ENCODE results near the gene TMPRSS6. TPM values are rescaled to one million over a fixed set of nuclear protein-coding genes. Genes with fewer than 3 reads are reported as not detected.

Gene TMPRSS6
- total and polyA plus RNA-seq, 2 experiments from 2014 or later: 0.05 TPM; not detected in 1

DNA sequence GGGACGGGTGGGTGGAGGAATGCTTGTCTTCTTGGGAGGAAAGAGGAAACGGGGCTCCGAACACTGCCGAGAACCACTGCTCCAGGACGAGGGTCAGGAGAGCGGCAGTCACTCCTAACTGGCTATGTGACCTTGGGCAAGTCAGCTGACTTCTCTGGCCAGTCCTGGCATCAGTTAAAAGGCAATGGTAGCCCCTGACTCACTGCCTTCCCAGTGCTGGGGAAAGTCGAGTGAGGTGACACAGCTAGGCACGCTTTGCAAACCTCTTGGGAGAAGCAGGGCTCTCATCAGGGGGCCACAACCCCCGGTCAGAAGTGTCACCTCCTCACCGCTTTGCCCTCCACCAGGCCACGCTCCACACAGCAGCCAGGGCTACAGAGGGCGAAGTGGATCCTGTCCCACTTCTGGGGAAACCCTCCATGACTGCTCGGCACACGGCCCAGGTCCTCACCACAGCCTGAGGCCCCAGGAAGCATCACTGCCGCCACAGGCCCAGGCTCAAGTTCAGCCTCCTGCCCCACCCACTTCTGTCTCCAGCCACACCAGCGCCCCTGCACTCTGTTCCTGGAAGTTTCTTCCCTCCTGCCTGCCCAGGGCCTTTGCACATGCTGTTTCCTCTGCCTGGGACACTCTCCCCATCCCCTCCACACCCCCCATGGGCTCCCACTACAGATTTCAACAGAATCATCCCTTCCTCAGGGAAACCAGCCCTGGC, 23.9 kb upstream of the TMPRSS6 start:
- Histone ChIP-seq H2AFZ (no peak overlapping the region), H3K4me1 (ENCODE audit: insufficient read depth) (no peaks in the 10 kb centered on the region), H3K36me3 (ENCODE audit: low read depth) (no peaks in the 10 kb centered on the region), H3K27ac (no peak overlapping the region), H3K79me2 (ENCODE audit: insufficient read depth) (no peaks in the 10 kb centered on the region), H4K20me1 (ENCODE audit: insufficient read depth) (no peaks in the 10 kb centered on the region), H3K9me3 (ENCODE audit: low read depth) (no peaks in the 10 kb centered on the region), H3K27me3 (replicated peaks; ENCODE audit: insufficient read depth) (no peaks in the 10 kb centered on the region; the same call in 1 of the 2 replicates), H3K9ac (no peak overlapping the region), H3K4me2 (ENCODE audit: unreplicated experiment) (no peak overlapping the region), H3F3A (ENCODE audit: insufficient read depth) (no peaks in the 10 kb centered on the region), H3K4me3 (no peak overlapping the region), H3K9me2 (ENCODE audit: insufficient read depth) (no peaks in the 10 kb centered on the region)
- no peak for TF ChIP-seq EZH2 (IDR thresholded peaks at IDR 0.05; ENCODE audit: insufficient read depth, poor library complexity, severe bottlenecking)
- no peak for TF ChIP-seq EZH2phosphoT487 (IDR thresholded peaks at IDR 0.05; ENCODE audit: insufficient read depth, low read depth)
- in situ Hi-C loops (cut with MboI): no loop called here
- no peak for DNase-seq
- WGBS, 2 experiments (ENCODE audit: low coverage in 1 of 2, low lambda C conversion rate in 2 of 2, missing lambda C conversion rate in 2 of 2): 73 to 85% methylated on average over 11 to 15 of the region's 16 CpGs

DNA sequence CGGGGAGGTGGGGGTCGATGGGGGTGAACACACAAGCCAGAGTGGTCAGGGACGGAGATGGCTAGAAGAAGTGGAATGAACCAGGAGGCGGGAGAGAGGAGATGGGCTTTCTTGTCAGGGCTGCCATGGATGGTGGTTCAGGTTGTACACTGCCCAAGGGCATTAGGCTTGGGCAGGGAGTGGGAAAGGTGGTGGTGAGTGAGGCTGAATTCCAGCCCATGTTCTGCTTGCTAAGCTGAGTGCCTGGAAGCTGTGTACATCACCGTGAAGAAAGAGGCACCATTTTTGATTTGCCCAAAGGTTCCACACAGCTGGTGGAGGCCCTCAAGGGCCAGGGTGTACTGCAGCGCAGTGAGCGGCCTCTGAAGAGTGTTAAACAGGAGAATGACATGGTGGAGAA, 23.3 kb upstream of the TMPRSS6 start:
- Histone ChIP-seq H3K9me3 (ENCODE audit: low read depth) (no peaks in the 10 kb centered on the region), H3K9me2 (ENCODE audit: insufficient read depth) (no peaks in the 10 kb centered on the region), H3K4me1 (ENCODE audit: insufficient read depth) (no peaks in the 10 kb centered on the region), H4K20me1 (ENCODE audit: insufficient read depth) (no peaks in the 10 kb centered on the region), H2AFZ (no peak overlapping the region), H3K4me3 (no peak overlapping the region), H3K36me3 (ENCODE audit: low read depth) (no peaks in the 10 kb centered on the region), H3K79me2 (ENCODE audit: insufficient read depth) (no peaks in the 10 kb centered on the region), H3K4me2 (ENCODE audit: unreplicated experiment) (no peak overlapping the region), H3K27ac (no peak overlapping the region), H3K9ac (no peak overlapping the region), H3F3A (ENCODE audit: insufficient read depth) (no peaks in the 10 kb centered on the region), H3K27me3 (replicated peaks; ENCODE audit: insufficient read depth) (peaks cover 4% of the 10 kb centered on the region; the same call in 1 of the 2 replicates)
- TF ChIP-seq EZH2phosphoT487 (IDR thresholded peaks at IDR 0.05; ENCODE audit: insufficient read depth, low read depth): no peak
- no peak for TF ChIP-seq EZH2 (IDR thresholded peaks at IDR 0.05; ENCODE audit: insufficient read depth, poor library complexity, severe bottlenecking)
- in situ Hi-C loops (cut with MboI): no loop called here
- 69 to 82% methylated on average over 6 to 7 of the region's 7 CpGs for WGBS, 2 experiments (ENCODE audit: low coverage in 1 of 2, low lambda C conversion rate in 2 of 2, missing lambda C conversion rate in 2 of 2)
- DNase-seq: no peak

DNA sequence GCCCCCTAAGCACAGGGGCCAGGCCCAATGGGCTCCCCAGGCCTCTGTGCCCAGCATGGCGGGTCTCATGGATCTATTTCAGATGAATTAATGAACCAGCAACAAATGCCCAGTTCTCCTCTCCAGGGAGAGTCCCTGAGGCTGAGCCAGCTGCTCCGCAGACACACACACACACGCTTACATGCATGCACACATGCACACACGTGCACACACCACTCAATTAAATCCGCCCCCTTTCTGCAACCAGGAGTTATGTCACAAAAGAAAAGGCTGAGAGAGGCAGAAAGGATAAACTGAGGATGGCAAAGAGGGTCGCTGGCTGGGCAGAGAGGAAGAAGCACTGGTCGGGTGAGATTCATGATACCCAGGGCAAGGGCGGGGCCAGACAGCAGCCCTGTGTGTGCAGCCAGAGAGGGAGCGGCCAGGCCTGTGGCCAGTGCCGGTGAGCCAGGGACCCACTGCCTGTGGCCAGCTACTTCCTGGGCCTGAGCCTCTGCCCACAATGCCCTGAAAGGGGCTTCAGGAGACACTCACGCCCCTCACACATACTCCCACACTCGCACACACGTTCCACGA, 20.4 kb upstream of the TMPRSS6 start:
- no peak overlapping the region for H2AFZ ChIP-seq
- no peaks in the 10 kb centered on the region for H3F3A ChIP-seq (ENCODE audit: insufficient read depth)
- no peak overlapping the region for H3K4me2 ChIP-seq (ENCODE audit: unreplicated experiment)
- 62 to 63% methylated on average over 13 to 14 of the region's 14 CpGs for WGBS, 2 experiments (ENCODE audit: low coverage in 1 of 2, low lambda C conversion rate in 2 of 2, missing lambda C conversion rate in 2 of 2)
- no peak overlapping the region for H3K4me3 ChIP-seq
- no peaks in the 10 kb centered on the region for H3K9me2 ChIP-seq (ENCODE audit: insufficient read depth)
- H3K79me2 ChIP-seq (ENCODE audit: insufficient read depth): no peaks in the 10 kb centered on the region
- H3K36me3 ChIP-seq (ENCODE audit: low read depth): no peaks in the 10 kb centered on the region
- no peaks in the 10 kb centered on the region for H4K20me1 ChIP-seq (ENCODE audit: insufficient read depth)
- in situ Hi-C loops (cut with MboI): no loop called here
- no peak overlapping the region for H3K27ac ChIP-seq
- no peaks in the 10 kb centered on the region for H3K4me1 ChIP-seq (ENCODE audit: insufficient read depth)
- H3K27me3 ChIP-seq (replicated peaks; ENCODE audit: insufficient read depth): peaks cover 14% of the 10 kb centered on the region; the same call in 1 of the 2 replicates
- no peaks in the 10 kb centered on the region for H3K9me3 ChIP-seq (ENCODE audit: low read depth)
- DNase-seq: no peak
- no peak for TF ChIP-seq EZH2phosphoT487 (IDR thresholded peaks at IDR 0.05; ENCODE audit: insufficient read depth, low read depth)
- TF ChIP-seq EZH2 (IDR thresholded peaks at IDR 0.05; ENCODE audit: insufficient read depth, poor library complexity, severe bottlenecking): no peak
- H3K9ac ChIP-seq: no peak overlapping the region

DNA sequence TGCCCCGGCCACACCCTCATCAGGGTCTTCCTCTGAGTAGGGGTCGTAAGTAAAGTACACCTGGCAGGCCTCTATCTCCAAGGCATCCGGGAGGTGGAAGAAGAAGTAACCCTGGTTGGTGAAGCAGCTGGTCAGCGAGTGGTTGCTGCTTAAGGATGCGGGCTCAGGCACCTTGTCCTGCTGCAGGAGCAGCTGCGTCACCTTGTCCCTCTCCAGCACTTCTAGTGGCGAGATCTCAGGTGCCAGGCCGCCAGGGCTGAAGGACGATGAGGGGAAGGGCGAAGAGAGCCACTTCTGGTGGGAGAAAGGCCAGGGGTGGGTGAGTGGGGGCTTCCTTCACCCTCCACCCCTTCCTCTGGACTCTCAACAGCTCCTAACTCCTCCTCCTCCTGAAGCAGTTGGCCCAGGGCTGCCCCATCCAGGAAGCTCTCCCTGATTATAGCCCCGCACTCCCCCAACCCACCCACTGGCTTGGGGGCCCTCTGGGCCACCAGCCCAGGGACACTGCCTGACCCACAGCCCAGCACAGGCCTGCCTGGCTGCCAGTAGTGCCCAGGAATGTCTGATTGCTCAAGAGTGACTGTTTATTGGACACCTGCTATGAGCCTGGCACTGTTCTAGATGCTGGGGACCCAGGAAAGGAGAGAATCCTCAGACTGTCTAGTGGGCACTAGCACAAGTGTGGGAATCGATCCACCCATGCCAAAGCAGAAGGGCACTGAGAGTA, 19.2 kb upstream of the TMPRSS6 start:
- TF ChIP-seq EZH2phosphoT487 (IDR thresholded peaks at IDR 0.05; ENCODE audit: insufficient read depth, low read depth) (no peak), EZH2 (IDR thresholded peaks at IDR 0.05; ENCODE audit: insufficient read depth, poor library complexity, severe bottlenecking) (no peak)

More for the DNA sequence above, 19.2 kb upstream of the TMPRSS6 start:
- Histone ChIP-seq H3K9ac (no peak overlapping the region), H4K20me1 (ENCODE audit: insufficient read depth) (no peaks in the 10 kb centered on the region), H2AFZ (no peak overlapping the region), H3K4me3 (no peak overlapping the region), H3K79me2 (ENCODE audit: insufficient read depth) (no peaks in the 10 kb centered on the region), H3K27me3 (replicated peaks; ENCODE audit: insufficient read depth) (peaks cover 14% of the 10 kb centered on the region; the same call in 1 of the 2 replicates), H3K9me3 (ENCODE audit: low read depth) (no peaks in the 10 kb centered on the region), H3K4me1 (ENCODE audit: insufficient read depth) (no peaks in the 10 kb centered on the region), H3K9me2 (ENCODE audit: insufficient read depth) (no peaks in the 10 kb centered on the region), H3K27ac (no peak overlapping the region), H3K4me2 (ENCODE audit: unreplicated experiment) (no peak overlapping the region), H3F3A (ENCODE audit: insufficient read depth) (no peaks in the 10 kb centered on the region), H3K36me3 (ENCODE audit: low read depth) (no peaks in the 10 kb centered on the region)
- no peak for DNase-seq
- WGBS, 2 experiments (ENCODE audit: low coverage in 1 of 2, low lambda C conversion rate in 2 of 2, missing lambda C conversion rate in 2 of 2): 56 to 59% methylated on average over 12 of the region's 12 CpGs
- in situ Hi-C loops (cut with MboI): no loop called here
